ENCODE data around the gene TMEM209. TPM values are rescaled to one million over a fixed set of nuclear protein-coding genes. Genes with fewer than 3 reads are reported as not detected.

Gene TMEM209
- total RNA-seq, 1 donor = 16.2 TPM

Other genes with a start within 250 kb of the TMEM209 start
- 4.9 TPM for gene ZC3HC1, start 154.0 kb downstream of the TMEM209 start, total RNA-seq
- gene KLHDC10, start 134.9 kb downstream of the TMEM209 start, total RNA-seq = 12.4 TPM
- gene SSMEM1, start 2.5 kb upstream of the TMEM209 start, total RNA-seq = not detected
- not detected for gene CPA2, start 61.5 kb upstream of the TMEM209 start, total RNA-seq
- 0.21 TPM for gene CPA4, start 87.8 kb upstream of the TMEM209 start, total RNA-seq
- not detected for gene CPA5, start 139.4 kb upstream of the TMEM209 start, total RNA-seq
- gene CPA1, start 175.1 kb upstream of the TMEM209 start, total RNA-seq = not detected
- gene CEP41, start 235.6 kb upstream of the TMEM209 start, total RNA-seq = 1.9 TPM

All from mononuclear cell (primary cell).